Mucosa of descending colon (tissue), 3 donors: Measurements from ENCODE around the gene CDC42BPA. TPM values are rescaled to one million over a fixed set of nuclear protein-coding genes. Genes with fewer than 3 reads are reported as not detected.

Experiments used
- ATAC-seq: fragments of 200-7000 bp; cut with Tn5 transposase; one replicate; pipeline ENCODE4 v1.9.1; 2020; ENCODE audit warnings: mild to moderate bottlenecking, moderate library complexity
- DNase-seq, 3 donors: peaks; one replicate each; pipeline ENCODE4 v3.0.0-alpha.2; 2020
- H3K36me3 ChIP-seq: fragments of 200-600 bp; one replicate; pipeline ENCODE4 v1.8.0; 2021; ENCODE audit warnings: low read depth, mild to moderate bottlenecking
- H3K4me1 ChIP-seq: fragments of 200-600 bp; one replicate; pipeline ENCODE4 v1.8.0; 2021; ENCODE audit warnings: low read depth, mild to moderate bottlenecking
- H3K4me3 ChIP-seq: fragments of 200-600 bp; one replicate; pipeline ENCODE4 v1.8.0; 2021; ENCODE audit warnings: mild to moderate bottlenecking
- H3K9me3 ChIP-seq: fragments of 200-600 bp; one replicate; pipeline ENCODE4 v1.8.0; 2021; ENCODE audit warnings: mild to moderate bottlenecking
- CTCF ChIP-seq: fragments of 200-600 bp; IDR thresholded peaks from one replicate; pipeline ENCODE4 v1.8.0; 2022; ENCODE audit warnings: antibody characterized with exemption, mild to moderate bottlenecking
- intact Hi-C, 2 donors: fragments of 100-400 bp; cut with DNase I in 1 of 2; cut with micrococcal nuclease in 1 of 2; formaldehyde crosslinking; loops; one replicate each; pipeline versions ENCODE4 v1.11.0 to v1.11.1; 2022; cut with DNase I, micrococcal nuclease
- total RNA-seq, 3 donors: library from RNA; stranded (reverse); fragmentation: NEBNext Ultra II Directional in 2 of 3; extraction: Animal tissue kit (Norgen Biotek cat#: 25700) in 2 of 3; gene quantifications; one replicate each; pipeline versions ENCODE4 v1.2.1 to v1.2.4, GENCODE V29; 2021 to 2023
- donor health status: DM: no; HTN: no; CAD: no; lungs with moderate emphysema.
- donor health status: DM: no; HTN: no; CAD: no.
- donor health status: DM: no; HTN: yes; CAD: no.

The CDC42BPA gene
- total RNA-seq, 3 donors from 2014 or later, result 32.6 to 70.7 (median 50.2) TPM

DNA sequence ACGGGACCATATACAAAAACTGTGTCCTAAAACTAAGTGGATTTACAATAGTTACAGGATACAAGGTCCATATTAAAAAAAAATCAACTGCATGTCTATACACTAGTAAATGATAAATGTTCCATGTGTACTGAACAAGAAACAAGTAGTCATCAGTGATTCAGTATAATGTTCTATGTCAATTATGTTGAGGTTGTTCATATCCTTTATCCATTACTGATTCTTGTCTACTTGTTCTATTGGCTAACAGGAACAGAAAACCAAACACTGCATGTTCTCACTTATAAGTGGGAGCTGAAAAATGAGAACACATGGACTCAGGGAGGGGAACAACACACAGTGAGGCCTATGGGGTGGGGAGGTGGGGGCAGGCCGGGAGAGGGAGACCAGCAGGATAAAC lies 90.5 kb downstream of the CDC42BPA start:
- intact Hi-C loops, result no loop called here

GRCh38 chr1:227225715-227226346 lies 92.5 kb downstream of the CDC42BPA start:
- no peaks in the 10 kb centered on the region for H3K9me3 ChIP-seq
- H3K4me1 ChIP-seq, result peaks cover 5% of the 10 kb centered on the region
- no peaks in the 10 kb centered on the region for H3K36me3 ChIP-seq
- no peak for TF ChIP-seq CTCF
- DNase-seq, result no peak
- ATAC-seq, result peak; percentile 52
- H3K4me3 ChIP-seq, result no peak overlapping the region
- intact Hi-C loops, result no loop called here

More for the DNA sequence above, 90.5 kb downstream of the CDC42BPA start:
- DNase-seq, result no peak
- ATAC-seq, result no peak
- no peaks in the 10 kb centered on the region for H3K9me3 ChIP-seq
- no peak for TF ChIP-seq CTCF
- H3K4me1 ChIP-seq, result peaks cover 5% of the 10 kb centered on the region
- H3K4me3 ChIP-seq, result no peak overlapping the region
- no peaks in the 10 kb centered on the region for H3K36me3 ChIP-seq

DNA sequence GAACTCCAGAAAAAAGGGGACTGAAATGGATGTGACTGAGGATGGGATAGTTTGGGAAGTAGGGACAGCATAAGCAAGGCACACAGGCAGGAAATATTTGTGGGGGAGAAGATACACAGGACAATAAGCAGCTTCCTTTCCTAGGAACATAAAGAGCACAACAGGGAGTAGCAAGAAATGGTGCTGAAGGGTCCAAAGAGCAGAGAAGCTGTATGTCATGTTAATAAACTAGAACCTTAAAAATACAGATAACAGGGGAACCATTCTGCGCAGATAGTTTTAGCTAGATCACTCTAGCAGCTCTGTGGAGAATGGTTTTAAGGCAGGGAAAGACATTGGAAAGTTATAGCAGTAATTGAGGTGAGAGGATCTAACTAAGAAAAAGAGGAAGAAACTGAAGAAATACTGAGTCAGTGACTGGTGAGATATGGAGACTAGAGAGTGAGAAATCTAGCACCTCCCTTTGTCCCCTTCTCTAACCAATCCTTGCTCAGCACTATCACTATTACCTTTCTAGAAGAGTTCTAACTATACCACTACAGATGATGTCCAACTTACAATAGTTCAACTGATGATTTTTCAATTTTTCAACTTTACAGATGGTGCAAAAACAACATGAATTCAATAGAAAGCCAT lies 95.0 kb downstream of the CDC42BPA start:
- peaks cover 5% of the 10 kb centered on the region for H3K4me1 ChIP-seq
- ATAC-seq (peak; percentile 15), DNase-seq (no peak)
- H3K9me3 ChIP-seq, result no peaks in the 10 kb centered on the region
- H3K4me3 ChIP-seq, result no peak overlapping the region
- H3K36me3 ChIP-seq, result no peaks in the 10 kb centered on the region
- no peak for TF ChIP-seq CTCF
- intact Hi-C loops, result no loop called here

- H3K9me3 ChIP-seq, result no peaks in the 10 kb centered on the region
- TF ChIP-seq CTCF, result no peak
- H3K36me3 ChIP-seq, result no peaks in the 10 kb centered on the region
- H3K4me3 ChIP-seq, result no peak overlapping the region
- intact Hi-C loops, result no loop called here
- ATAC-seq (peak; percentile 56), DNase-seq (no peak)
- no peaks in the 10 kb centered on the region for H3K4me1 ChIP-seq
Observed at GRCh38 chr1:227219715-227220292, 98.5 kb downstream of the CDC42BPA start.

GRCh38 chr1:227218870-227219573 lies 99.3 kb downstream of the CDC42BPA start:
- no peaks in the 10 kb centered on the region for H3K36me3 ChIP-seq
- H3K9me3 ChIP-seq, result no peaks in the 10 kb centered on the region
- no peaks in the 10 kb centered on the region for H3K4me1 ChIP-seq
- peak; percentile 62 to 69 (median 64) for DNase-seq
- ATAC-seq, result peak; percentile 96
- no peak for TF ChIP-seq CTCF
- no peak overlapping the region for H3K4me3 ChIP-seq
- intact Hi-C loops, result no loop called here
